GM18951 (cell line): ENCODE results near the gene ATMIN.

Experiments used
- POLR2A ChIP-seq: IDR thresholded peaks from 4 replicates; pipeline ENCODE4 v1.6.1; 2011; ENCODE audit warnings: mild to moderate bottlenecking; ENCODE audit not compliant: insufficient read length, insufficient read depth; ENCODE audit errors: extremely low read depth
- in situ Hi-C: fragments of 300-500 bp; cut with MboI; formaldehyde crosslinking; loops from one replicate; pipeline ENCODE4 v1.12.0; 2022; ENCODE audit warnings: low sequenced_read_pairs, mixed read lengths, inconsistent platforms; ENCODE audit not compliant: unreplicated experiment

The ATMIN gene

GRCh38 chr16:81012974-81013373 is 22.7 kb upstream of the ATMIN start:
- no peak for TF ChIP-seq POLR2A
- in situ Hi-C loops = no loop called here

- TF ChIP-seq POLR2A = no peak
- in situ Hi-C loops = no loop called here
Measured at GRCh38 chr16:81014672-81015071, 21.0 kb upstream of the ATMIN start.

- no peak for TF ChIP-seq POLR2A
- in situ Hi-C loops = no loop called here
Measured at GRCh38 chr16:81018496-81018895, 17.1 kb upstream of the ATMIN start.

GRCh38 chr16:81026429-81026828 is 9.2 kb upstream of the ATMIN start:
- in situ Hi-C loops = loop anchor here (25.0 kb wide), 1 partner anchor 711 kb away; no protein-coding TSS in a partner anchor

GRCh38 chr16:81029930-81030604 is 5.6 kb upstream of the ATMIN start:
- TF ChIP-seq POLR2A = no peak
- in situ Hi-C loops = loop anchor here (25.0 kb wide), 1 partner anchor 707 kb away; no protein-coding TSS in a partner anchor

More at GRCh38 chr16:81026429-81026828, 9.2 kb upstream of the ATMIN start:
- no peak for TF ChIP-seq POLR2A

GRCh38 chr16:81035975-81036750 is 521 bp downstream of the ATMIN start:
- no peak for TF ChIP-seq POLR2A
- in situ Hi-C loops = loop anchor here (25.0 kb wide), 1 partner anchor 701 kb away; no protein-coding TSS in a partner anchor

GRCh38 chr16:81036751-81037350 is 1.2 kb downstream of the ATMIN start:
- in situ Hi-C loops = loop anchor here (25.0 kb wide), 1 partner anchor 700 kb away; no protein-coding TSS in a partner anchor

GRCh38 chr16:81040131-81040530 is 4.5 kb downstream of the ATMIN start:
- in situ Hi-C loops = loop anchor here (25.0 kb wide), 1 partner anchor 697 kb away; no protein-coding TSS in a partner anchor
- TF ChIP-seq POLR2A = no peak

More at GRCh38 chr16:81036751-81037350, 1.2 kb downstream of the ATMIN start:
- no peak for TF ChIP-seq POLR2A

- TF ChIP-seq POLR2A = no peak
- in situ Hi-C loops = loop anchor here (25.0 kb wide), 1 partner anchor 696 kb away; no protein-coding TSS in a partner anchor
Measured at GRCh38 chr16:81040842-81041241, 5.2 kb downstream of the ATMIN start.

GRCh38 chr16:81041696-81042095 is 6.1 kb downstream of the ATMIN start:
- in situ Hi-C loops = loop anchor here (25.0 kb wide), 1 partner anchor 696 kb away; no protein-coding TSS in a partner anchor

GRCh38 chr16:81042821-81043220 is 7.2 kb downstream of the ATMIN start:
- TF ChIP-seq POLR2A = no peak
- in situ Hi-C loops = loop anchor here (25.0 kb wide), 1 partner anchor 694 kb away; no protein-coding TSS in a partner anchor

More at GRCh38 chr16:81041696-81042095, 6.1 kb downstream of the ATMIN start:
- TF ChIP-seq POLR2A = no peak

- in situ Hi-C loops = no loop called here
- no peak for TF ChIP-seq POLR2A
Measured at GRCh38 chr16:81053761-81054160, 18.1 kb downstream of the ATMIN start.
